ENCODE results near the gene HACD4. TPM values are rescaled to one million over a fixed set of nuclear protein-coding genes. Genes with fewer than 3 reads are reported as not detected.

Gene HACD4
- total RNA-seq, 1 experiment from 2014 or later, result 0.63 TPM

GRCh38 chr9:21070171-21070571 lies 38.7 kb upstream of the HACD4 start:
- Histone ChIP-seq H2BK12ac (ENCODE audit: insufficient read length, low read depth, low read length) (no peak overlapping the region), H2AFZ (ENCODE audit: low read length) (no peak overlapping the region), H3K23ac (ENCODE audit: insufficient read length, low read depth, low read length) (no peak overlapping the region), H2BK5ac (ENCODE audit: insufficient read length, low read length) (no peak overlapping the region), H3K4ac (ENCODE audit: low read depth, low read length) (no peak overlapping the region), H4K20me1 (ENCODE audit: control insufficient read depth, insufficient read depth, insufficient read length) (no peaks in the 10 kb centered on the region), H3K14ac (ENCODE audit: insufficient read depth, low read length) (no peak overlapping the region), H3K9ac (ENCODE audit: extremely low read depth, insufficient read length, low read length) (no peak overlapping the region), H3K4me1 (ENCODE audit: insufficient read depth, low read length) (no peaks in the 10 kb centered on the region; the same call in 1 of the 2 replicates), H2BK15ac (ENCODE audit: low read depth, low read length) (no peak overlapping the region), H3K56ac (ENCODE audit: insufficient read length, low read depth, low read length) (no peak overlapping the region), H3K4me2 (ENCODE audit: insufficient read depth, insufficient read length, low read length) (no peak overlapping the region), H3K79me1 (ENCODE audit: insufficient read depth, low read depth, low read length, poor library complexity, severe bottlenecking) (no peaks in the 10 kb centered on the region), H2AK5ac (ENCODE audit: insufficient read length, low read length) (no peak overlapping the region), H4K5ac (ENCODE audit: insufficient read length, low read depth, low read length) (no peak overlapping the region), H3T11ph (ENCODE audit: low read length) (no peak overlapping the region), H3K23me2 (ENCODE audit: insufficient read length, low read depth, low read length, poor library complexity, severe bottlenecking) (no peaks in the 10 kb centered on the region), H4K91ac (ENCODE audit: insufficient read length, low read depth, low read length) (no peak overlapping the region), H3K27ac (ENCODE audit: insufficient read length, low read depth, low read length) (no peak overlapping the region), H3K9me3 (ENCODE audit: control insufficient read depth, low read depth, low read length) (no peaks in the 10 kb centered on the region), H2BK20ac (ENCODE audit: low read depth, low read length, poor library complexity, severe bottlenecking) (no peak overlapping the region), H3K79me2 (ENCODE audit: insufficient read depth, low read length) (no peaks in the 10 kb centered on the region), H2BK120ac (ENCODE audit: low read depth, low read length, poor library complexity, severe bottlenecking) (no peak overlapping the region), H4K8ac (replicated peaks; ENCODE audit: insufficient read length, low read depth, low read length) (no peak overlapping the region), H3K18ac (ENCODE audit: insufficient read length, low read depth, low read length) (no peak overlapping the region), H3K27me3 (ENCODE audit: insufficient read depth, low read length) (no peaks in the 10 kb centered on the region)
- peak; percentile 41 for DNase-seq
- Mint-ChIP-seq H3K27me3 (ENCODE audit: low read depth) (no peaks in the 10 kb centered on the region), H3K4me3 (no peak overlapping the region), H3K4me1 (peaks cover 7 to 16% of the 10 kb centered on the region in 2 experiments), H3K36me3 (ENCODE audit: insufficient read depth in 1 of 3, low read depth in 3 of 3) (no peaks in the 10 kb centered on the region), H3K27ac (no peak overlapping the region), H3K9me3 (no peaks in the 10 kb centered on the region; a peak in 2 of 5 replicates)
- peak; percentile 36; the same call in 2 of the 3 replicates for TF ChIP-seq CTCF (conservative IDR thresholded peaks at IDR 0.05)
- WGBS (ENCODE audit: extremely low coverage, insufficient read length, low lambda C conversion rate), result no CpG with 5 or more reads among the region's 4 CpGs

All from H9 (cell line).